ENCODE data around the gene BCAP29. TPM values are rescaled to one million over a fixed set of nuclear protein-coding genes. Genes with fewer than 3 reads are reported as not detected.

The BCAP29 gene
- total RNA-seq, 1 donor from 2014 or later = 44.5 TPM

DNA sequence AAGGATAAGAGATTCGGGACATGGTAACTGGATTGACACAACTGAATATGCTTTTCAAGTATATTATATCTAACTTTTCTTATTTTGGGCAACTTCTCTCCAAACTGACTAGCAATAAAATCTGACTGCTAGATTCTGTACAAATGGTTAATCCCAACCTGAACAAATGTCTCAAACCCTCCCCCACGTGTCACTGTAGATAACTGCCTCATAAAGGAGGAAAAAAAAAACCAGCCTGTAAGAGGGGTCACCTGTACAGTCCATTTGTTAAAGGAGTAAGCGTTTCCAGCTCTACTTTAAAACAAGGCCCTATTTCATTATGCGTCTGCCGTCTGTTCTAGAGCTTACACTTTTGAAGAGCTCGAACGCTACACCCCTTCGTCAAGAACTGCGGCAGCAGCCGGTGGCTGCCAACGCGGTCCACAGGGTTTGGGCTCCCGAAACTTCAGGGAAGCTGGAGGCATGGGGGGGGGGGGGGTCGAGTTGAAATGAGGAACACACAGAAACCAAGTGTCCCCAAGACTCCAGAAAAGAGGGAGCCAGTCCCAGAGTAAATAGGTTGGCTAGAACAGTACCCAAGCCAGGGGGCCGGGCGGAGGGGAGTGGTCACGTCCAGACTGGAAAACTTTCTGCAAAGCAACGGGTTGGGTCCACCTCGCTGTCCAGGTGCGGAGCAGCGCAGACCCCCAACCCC lies 16.8 kb upstream of the BCAP29 start:
- Mint-ChIP-seq H3K9me3 (no peaks in the 10 kb centered on the region), H3K27me3 (ENCODE audit: insufficient read depth) (no peaks in the 10 kb centered on the region), H3K27ac (peak overlapping the region; percentile 88), H3K4me1 (ENCODE audit: low read depth) (peaks cover 63% of the 10 kb centered on the region), H3K4me3 (peak overlapping the region; percentile 89), H3K36me3 (ENCODE audit: low read depth) (peaks cover 12% of the 10 kb centered on the region)
- no peak for DNase-seq (ENCODE audit: low spot score)
- intact Hi-C loops (cut with micrococcal nuclease) = loop anchor here (1.0 to 10.0 kb wide), 9 partner anchors 17 to 1009 kb away; partner anchors contain the start of genes BCAP29, DLD and PIK3CG

DNA sequence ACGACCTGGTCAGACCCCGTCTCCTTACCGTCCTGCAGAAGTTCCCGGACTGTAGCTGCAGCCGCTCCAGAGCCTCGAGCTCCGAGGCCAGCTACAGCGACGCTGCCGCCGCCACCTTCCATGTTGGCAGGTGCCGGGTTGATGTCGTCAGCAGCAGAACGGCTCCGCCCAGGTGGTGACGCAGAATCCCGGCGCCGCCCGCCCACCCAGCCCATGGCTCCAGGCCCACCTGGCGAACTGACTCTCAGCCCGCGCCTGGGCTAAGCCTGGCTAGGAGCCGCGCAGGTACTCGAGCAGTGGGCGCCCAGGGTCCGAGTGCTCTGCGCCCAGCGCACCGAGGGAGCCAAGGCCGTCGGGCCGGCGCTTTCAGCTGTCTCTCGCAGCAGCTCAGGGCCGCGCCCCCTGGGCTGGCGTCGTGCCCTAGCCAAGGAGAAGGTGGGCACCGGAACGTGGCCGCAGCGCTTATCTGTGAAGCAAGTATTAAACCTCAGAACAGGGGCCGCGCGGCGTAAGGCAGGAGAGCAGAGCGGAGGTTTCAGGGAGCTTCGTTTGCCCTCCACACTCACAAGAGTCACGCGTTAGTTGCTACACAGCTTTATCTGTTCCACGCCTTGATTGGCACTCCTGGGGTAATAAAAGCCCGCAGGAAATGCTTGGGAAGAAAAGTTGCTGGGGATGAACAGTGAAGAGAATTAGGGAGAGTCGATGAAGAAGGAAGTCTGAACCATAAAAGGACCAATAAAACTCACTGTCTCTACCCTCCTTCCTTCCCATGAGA lies 16.1 kb upstream of the BCAP29 start, which contains the start of the genes COG5 and DUS4L:
COG5 (minus strand) TSS at position 146 of the 778 bp plus-strand sequence; CDS start at position 122, 24 bp downstream.
DUS4L (plus strand) TSS at position 197 of the 778 bp plus-strand sequence. CDS start 3,100 bp downstream, outside the sequence.
- H3K27me3 Mint-ChIP-seq (ENCODE audit: insufficient read depth) = no peaks in the 10 kb centered on the region
- peak within 1 kb of the TSS; percentile 93 for H3K27ac Mint-ChIP-seq
- peaks cover 14% of the 10 kb centered on the region for H3K36me3 Mint-ChIP-seq (ENCODE audit: low read depth)
- no peaks in the 10 kb centered on the region for H3K9me3 Mint-ChIP-seq
- H3K4me1 Mint-ChIP-seq (ENCODE audit: low read depth) = peaks cover 62% of the 10 kb centered on the region
- H3K4me3 Mint-ChIP-seq = peak within 1 kb of the TSS; percentile 89
- intact Hi-C loops (cut with micrococcal nuclease) = loop anchor here (1.0 to 10.0 kb wide), 11 partner anchors 16 to 1008 kb away; partner anchors contain the start of genes BCAP29, DLD, HBP1 and PIK3CG
- DNase-seq (ENCODE audit: low spot score) = peak; percentile 75

DNA sequence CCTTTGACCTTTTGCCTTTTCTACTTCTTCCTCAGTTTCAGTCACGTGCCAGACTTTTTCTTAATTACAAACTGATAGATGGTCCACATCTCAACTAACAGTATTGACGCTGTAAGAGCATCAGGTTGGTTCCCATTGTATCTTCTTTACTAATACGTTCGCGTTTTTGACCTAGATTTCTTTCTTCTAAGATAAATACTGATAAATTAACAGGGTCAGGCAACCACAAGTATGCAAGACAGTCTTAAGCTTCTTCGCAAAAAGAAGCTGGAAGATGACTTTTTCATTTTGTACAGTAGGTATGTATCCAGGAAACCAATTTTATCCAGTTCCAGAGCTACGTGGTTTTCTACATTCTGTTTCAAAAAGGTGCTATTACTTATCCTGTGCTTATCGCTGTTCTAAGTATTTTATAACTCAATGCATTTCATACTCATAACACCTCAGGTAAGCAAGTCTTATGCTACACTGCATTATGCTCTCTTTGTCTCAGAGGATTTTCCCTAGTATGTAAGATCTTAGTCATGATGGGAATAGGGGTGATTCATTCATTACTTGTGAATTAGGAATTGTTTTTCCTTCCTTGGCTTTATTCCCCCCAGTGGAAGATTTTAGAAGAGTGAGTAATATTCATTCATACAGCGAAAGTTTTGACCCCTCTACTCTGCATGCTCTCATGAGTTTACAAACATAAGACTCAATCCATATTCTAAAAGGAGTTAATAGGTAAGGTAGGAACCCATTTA lies 15.3 kb upstream of the BCAP29 start:
- Mint-ChIP-seq H3K4me1 (ENCODE audit: low read depth) (peaks cover 54% of the 10 kb centered on the region), H3K27me3 (ENCODE audit: insufficient read depth) (no peaks in the 10 kb centered on the region), H3K9me3 (no peaks in the 10 kb centered on the region), H3K4me3 (peak overlapping the region; percentile 89), H3K36me3 (ENCODE audit: low read depth) (peaks cover 16% of the 10 kb centered on the region), H3K27ac (peak overlapping the region; percentile 93)
- no peak for DNase-seq (ENCODE audit: low spot score)
- intact Hi-C loops (cut with micrococcal nuclease) = loop anchor here (1.0 to 10.0 kb wide), 6 partner anchors 250 to 1008 kb away; partner anchors contain the start of genes HBP1, PIK3CG and PNPLA8

- intact Hi-C loops (cut with micrococcal nuclease) = no loop called here
- H3K4me3 Mint-ChIP-seq = no peak overlapping the region
- DNase-seq (ENCODE audit: low spot score) = no peak
These were observed 9.7 kb upstream of the BCAP29 start for GRCh38 chr7:107570298-107570697.

DNA sequence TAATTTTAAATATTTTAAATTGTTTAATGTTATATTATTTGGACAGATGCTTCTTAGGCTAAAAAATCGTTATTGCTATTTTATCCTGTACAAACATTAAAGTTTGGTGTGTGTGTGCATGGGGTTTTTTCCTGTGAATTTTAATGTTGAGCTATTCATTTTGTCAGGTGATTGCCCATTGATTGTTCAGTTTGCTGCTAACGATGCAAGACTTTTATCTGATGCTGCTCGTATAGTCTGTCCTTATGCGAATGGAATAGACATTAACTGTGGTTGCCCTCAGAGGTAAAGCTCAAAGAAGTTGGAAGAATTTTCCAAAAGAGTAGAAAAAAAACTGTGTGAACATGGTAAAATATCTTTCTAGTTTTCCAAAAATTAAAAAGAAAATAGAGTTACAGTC lies 6.5 kb upstream of the BCAP29 start:
- no peak overlapping the region for H3K4me3 Mint-ChIP-seq
- no peak for DNase-seq (ENCODE audit: low spot score)
- no peaks in the 10 kb centered on the region for H3K9me3 Mint-ChIP-seq
- no peaks in the 10 kb centered on the region for H3K4me1 Mint-ChIP-seq (ENCODE audit: low read depth)
- H3K27me3 Mint-ChIP-seq (ENCODE audit: insufficient read depth) = no peaks in the 10 kb centered on the region
- H3K36me3 Mint-ChIP-seq (ENCODE audit: low read depth) = peaks cover 28% of the 10 kb centered on the region
- H3K27ac Mint-ChIP-seq = no peak overlapping the region
- intact Hi-C loops (cut with micrococcal nuclease) = no loop called here

More at GRCh38 chr7:107570298-107570697, 9.7 kb upstream of the BCAP29 start:
- Mint-ChIP-seq H3K27ac (no peak overlapping the region), H3K9me3 (no peaks in the 10 kb centered on the region), H3K27me3 (ENCODE audit: insufficient read depth) (no peaks in the 10 kb centered on the region), H3K4me1 (ENCODE audit: low read depth) (peaks cover 6% of the 10 kb centered on the region), H3K36me3 (ENCODE audit: low read depth) (peaks cover 22% of the 10 kb centered on the region)

- peaks cover 25% of the 10 kb centered on the region for H3K4me1 Mint-ChIP-seq (ENCODE audit: low read depth)
- peak overlapping the region; percentile 89 for H3K4me3 Mint-ChIP-seq
- no peak for DNase-seq (ENCODE audit: low spot score)
- H3K9me3 Mint-ChIP-seq = no peaks in the 10 kb centered on the region
- H3K27me3 Mint-ChIP-seq (ENCODE audit: insufficient read depth) = no peaks in the 10 kb centered on the region
- peaks cover 24% of the 10 kb centered on the region for H3K36me3 Mint-ChIP-seq (ENCODE audit: low read depth)
- intact Hi-C loops (cut with micrococcal nuclease) = no loop called here
- H3K27ac Mint-ChIP-seq = peak overlapping the region; percentile 86
These were observed 527 bp upstream of the BCAP29 start for GRCh38 chr7:107579554-107579884.

- Mint-ChIP-seq H3K4me1 (ENCODE audit: low read depth) (peaks cover 26% of the 10 kb centered on the region), H3K36me3 (ENCODE audit: low read depth) (peaks cover 28% of the 10 kb centered on the region), H3K27ac (peak overlapping the region; percentile 72), H3K27me3 (ENCODE audit: insufficient read depth) (no peaks in the 10 kb centered on the region), H3K9me3 (no peaks in the 10 kb centered on the region), H3K4me3 (peak overlapping the region; percentile 83)
- no peak for DNase-seq (ENCODE audit: low spot score)
- intact Hi-C loops (cut with micrococcal nuclease) = loop anchor here (1.0 to 5.0 kb wide), 6 partner anchors 18 to 414 kb away; partner anchors contain the start of genes COG5, DLD, DUS4L and HBP1
These were observed 804 bp downstream of the BCAP29 start for GRCh38 chr7:107580716-107581383.

DNA sequence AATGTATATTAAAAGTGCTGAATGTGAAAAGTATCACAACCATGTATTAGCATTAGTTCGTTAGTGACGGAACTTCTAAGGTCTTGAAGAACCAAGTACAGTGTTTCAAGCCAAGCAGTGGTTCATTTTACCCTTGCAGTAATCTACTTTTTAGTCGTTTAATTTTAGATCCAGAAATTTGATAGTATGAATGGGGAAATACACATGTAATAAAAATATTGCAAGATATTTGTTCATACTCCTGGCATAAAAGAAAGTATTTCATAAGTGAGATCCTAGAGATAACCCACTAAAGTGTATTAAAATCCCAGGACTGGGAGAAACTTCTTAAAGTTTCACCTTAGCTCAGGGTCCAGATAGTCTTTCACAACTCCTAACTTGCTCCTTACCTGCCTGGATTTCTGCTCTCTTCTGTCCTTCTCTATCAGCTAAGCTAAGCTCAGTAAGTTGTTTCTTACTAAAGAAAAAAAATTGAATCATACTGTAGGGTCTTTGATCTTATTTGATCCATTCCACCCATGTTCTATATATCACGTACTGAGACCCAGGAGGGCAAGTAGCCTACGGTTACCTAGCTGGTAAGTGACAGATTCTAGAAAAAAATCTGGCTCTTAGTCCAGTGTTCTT lies 1.5 kb downstream of the BCAP29 start:
- no peak overlapping the region for H3K27ac Mint-ChIP-seq
- H3K36me3 Mint-ChIP-seq (ENCODE audit: low read depth) = peaks cover 28% of the 10 kb centered on the region
- H3K4me3 Mint-ChIP-seq = peak overlapping the region; percentile 65
- peaks cover 26% of the 10 kb centered on the region for H3K4me1 Mint-ChIP-seq (ENCODE audit: low read depth)
- no peaks in the 10 kb centered on the region for H3K9me3 Mint-ChIP-seq
- intact Hi-C loops (cut with micrococcal nuclease) = loop anchor here (5.0 kb wide), 2 partner anchors 311 to 414 kb away; partner anchors contain the start of genes DLD and HBP1
- no peak for DNase-seq (ENCODE audit: low spot score)
- H3K27me3 Mint-ChIP-seq (ENCODE audit: insufficient read depth) = no peaks in the 10 kb centered on the region

DNA sequence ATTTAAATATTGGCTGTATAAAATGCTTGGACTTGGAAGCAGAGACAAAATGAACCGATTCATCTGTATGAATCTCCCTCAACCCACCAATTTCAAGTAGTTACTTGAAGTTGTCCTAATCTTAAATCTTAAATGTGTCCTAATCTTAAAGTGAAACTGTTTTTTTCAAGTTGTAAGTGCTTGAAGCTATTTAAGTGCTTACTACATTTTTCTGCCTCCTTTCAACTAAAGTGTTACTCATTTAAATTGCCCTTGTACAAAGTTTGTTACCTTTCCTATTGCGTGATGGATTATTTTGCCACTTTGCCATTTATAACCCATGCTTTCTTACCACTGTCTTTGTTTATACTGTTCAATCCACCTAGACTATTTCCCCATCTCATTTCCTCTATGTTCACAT lies 2.8 kb downstream of the BCAP29 start:
- Mint-ChIP-seq H3K36me3 (ENCODE audit: low read depth) (peaks cover 28% of the 10 kb centered on the region), H3K9me3 (no peaks in the 10 kb centered on the region), H3K4me3 (peak overlapping the region; percentile 20), H3K27me3 (ENCODE audit: insufficient read depth) (no peaks in the 10 kb centered on the region), H3K4me1 (ENCODE audit: low read depth) (peaks cover 26% of the 10 kb centered on the region), H3K27ac (no peak overlapping the region)
- no peak for DNase-seq (ENCODE audit: low spot score)
- intact Hi-C loops (cut with micrococcal nuclease) = loop anchor here (5.0 kb wide), 2 partner anchors 309 to 416 kb away; partner anchors contain the start of genes DLD and HBP1

- Mint-ChIP-seq H3K9me3 (no peaks in the 10 kb centered on the region), H3K4me1 (ENCODE audit: low read depth) (peaks cover 26% of the 10 kb centered on the region), H3K4me3 (no peak overlapping the region), H3K36me3 (ENCODE audit: low read depth) (peaks cover 29% of the 10 kb centered on the region), H3K27ac (no peak overlapping the region), H3K27me3 (ENCODE audit: insufficient read depth) (no peaks in the 10 kb centered on the region)
- intact Hi-C loops (cut with micrococcal nuclease) = loop anchor here (5.0 kb wide), 2 partner anchors 308 to 417 kb away; partner anchors contain the start of genes DLD and HBP1
- DNase-seq (ENCODE audit: low spot score) = no peak
These were observed 4.7 kb downstream of the BCAP29 start for GRCh38 chr7:107584716-107585115.

- peaks cover 26% of the 10 kb centered on the region for H3K36me3 Mint-ChIP-seq (ENCODE audit: low read depth)
- no peaks in the 10 kb centered on the region for H3K9me3 Mint-ChIP-seq
- intact Hi-C loops (cut with micrococcal nuclease) = no loop called here
- peaks cover 5% of the 10 kb centered on the region for H3K4me1 Mint-ChIP-seq (ENCODE audit: low read depth)
- no peak overlapping the region for H3K4me3 Mint-ChIP-seq
- no peak for DNase-seq (ENCODE audit: low spot score)
- H3K27ac Mint-ChIP-seq = no peak overlapping the region
- no peaks in the 10 kb centered on the region for H3K27me3 Mint-ChIP-seq (ENCODE audit: insufficient read depth)
These were observed 8.6 kb downstream of the BCAP29 start for GRCh38 chr7:107588529-107589130.

Measured in activated T-helper 1 cell treated with anti-CD3 and anti-CD28 coated beads, Interleukin-12 subunit alpha, Interleukin-12 subunit beta, Interleukin-2, Interleukin-4 antibody, amounts not matched to agents 30 ng/mL and 10 ng/mL and 1 ng/mL, durations not matched to agents 14 hours and 24 hours and 36 hours (primary cell).